Measurements from ENCODE around the gene HELZ2. TPM values are rescaled to one million over a fixed set of nuclear protein-coding genes. Genes with fewer than 3 reads are reported as not detected.

Gene HELZ2
- total RNA-seq, 1 donor from 2014 or later: 28.9 TPM

DNA sequence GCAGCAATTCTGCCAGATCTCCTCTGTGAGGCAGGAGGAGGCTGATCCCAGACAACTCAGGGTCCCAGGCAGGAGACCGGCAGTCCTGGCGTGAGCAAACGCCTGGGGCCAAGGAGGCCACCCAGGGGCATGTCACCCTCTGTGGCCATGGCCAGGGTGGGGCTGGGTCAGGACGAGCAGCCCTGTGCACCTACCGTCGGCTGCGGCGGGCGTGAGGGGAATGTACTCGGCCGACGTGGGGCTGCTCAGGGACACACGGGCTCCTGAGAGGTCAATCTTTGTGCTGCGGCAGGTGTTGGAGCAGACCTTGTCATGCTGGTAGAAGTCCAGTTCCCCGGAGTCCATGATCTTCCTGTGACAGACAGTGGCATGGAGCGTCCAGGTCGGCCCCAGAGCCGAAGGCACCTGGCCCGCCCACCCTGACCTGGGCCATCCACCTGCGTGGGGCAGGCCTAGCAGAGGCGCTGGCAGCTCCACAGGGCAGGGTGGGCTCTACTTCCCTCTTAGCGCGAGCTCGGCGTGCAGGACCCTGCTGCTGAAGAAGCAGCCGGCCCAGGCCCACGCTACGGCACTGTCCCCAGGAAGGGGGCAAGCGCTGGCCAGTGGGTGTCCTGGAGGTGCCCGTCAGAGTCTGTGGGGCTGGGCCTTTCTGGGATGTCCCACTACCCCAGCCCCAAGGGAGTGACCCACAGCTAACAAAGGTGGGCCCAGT is 21.5 kb upstream of the HELZ2 start:
- TF ChIP-seq, protein P1, sequence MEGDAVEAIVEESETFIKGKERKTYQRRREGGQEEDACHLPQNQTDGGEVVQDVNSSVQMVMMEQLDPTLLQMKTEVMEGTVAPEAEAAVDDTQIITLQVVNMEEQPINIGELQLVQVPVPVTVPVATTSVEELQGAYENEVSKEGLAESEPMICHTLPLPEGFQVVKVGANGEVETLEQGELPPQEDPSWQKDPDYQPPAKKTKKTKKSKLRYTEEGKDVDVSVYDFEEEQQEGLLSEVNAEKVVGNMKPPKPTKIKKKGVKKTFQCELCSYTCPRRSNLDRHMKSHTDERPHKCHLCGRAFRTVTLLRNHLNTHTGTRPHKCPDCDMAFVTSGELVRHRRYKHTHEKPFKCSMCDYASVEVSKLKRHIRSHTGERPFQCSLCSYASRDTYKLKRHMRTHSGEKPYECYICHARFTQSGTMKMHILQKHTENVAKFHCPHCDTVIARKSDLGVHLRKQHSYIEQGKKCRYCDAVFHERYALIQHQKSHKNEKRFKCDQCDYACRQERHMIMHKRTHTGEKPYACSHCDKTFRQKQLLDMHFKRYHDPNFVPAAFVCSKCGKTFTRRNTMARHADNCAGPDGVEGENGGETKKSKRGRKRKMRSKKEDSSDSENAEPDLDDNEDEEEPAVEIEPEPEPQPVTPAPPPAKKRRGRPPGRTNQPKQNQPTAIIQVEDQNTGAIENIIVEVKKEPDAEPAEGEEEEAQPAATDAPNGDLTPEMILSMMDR (IDR thresholded peaks at IDR 0.05): no peak
- POLR2A ChIA-PET: no interaction called here
- DNase-seq (no peak), ATAC-seq (ENCODE audit: low read depth) (no peak)
- Mint-ChIP-seq H3K9me3 (no peaks in the 10 kb centered on the region), H3K27ac (no peak overlapping the region), H3K36me3 (ENCODE audit: low read depth) (peaks cover 63% of the 10 kb centered on the region), H3K27me3 (no peaks in the 10 kb centered on the region), H3K4me3 (no peak overlapping the region), H3K4me1 (no peaks in the 10 kb centered on the region)
- intact Hi-C loops (cut with micrococcal nuclease): no loop called here
- CTCF ChIA-PET: no interaction called here

DNA sequence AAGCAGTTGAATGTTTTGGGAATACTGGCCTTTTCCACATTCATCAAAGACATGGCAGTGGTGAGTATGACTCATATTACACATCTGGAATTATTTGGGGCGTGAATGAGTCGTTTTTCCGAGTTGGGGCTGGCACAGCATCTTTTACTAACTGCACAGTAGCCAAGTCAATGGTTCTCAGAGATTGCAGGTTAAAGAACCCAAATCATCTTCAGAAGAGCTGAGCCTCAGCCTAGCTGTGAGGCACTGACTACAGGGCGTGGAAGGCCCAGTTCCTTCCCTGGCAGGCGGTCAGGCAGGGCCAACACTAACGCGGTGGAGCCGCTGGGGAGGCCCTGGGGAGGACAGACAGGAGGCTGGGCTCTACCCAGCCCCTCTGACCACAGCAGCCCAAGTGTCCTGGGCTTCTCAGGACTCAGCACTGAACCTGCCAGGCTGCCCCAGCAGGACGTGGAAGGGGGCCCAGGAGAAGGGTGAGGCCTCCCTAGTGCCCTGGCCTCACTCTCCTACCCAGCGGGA is 20.1 kb upstream of the HELZ2 start:
- Mint-ChIP-seq H3K27ac (no peak overlapping the region), H3K36me3 (ENCODE audit: low read depth) (peaks cover 70% of the 10 kb centered on the region), H3K4me1 (no peaks in the 10 kb centered on the region), H3K27me3 (no peaks in the 10 kb centered on the region), H3K9me3 (no peaks in the 10 kb centered on the region), H3K4me3 (no peak overlapping the region)
- DNase-seq: no peak
- intact Hi-C loops (cut with micrococcal nuclease): no loop called here
- ATAC-seq (ENCODE audit: low read depth): no peak
- TF ChIP-seq, protein P1 (IDR thresholded peaks at IDR 0.05): no peak
- ChIA-PET POLR2A (no interaction called here), CTCF (no interaction called here)

DNA sequence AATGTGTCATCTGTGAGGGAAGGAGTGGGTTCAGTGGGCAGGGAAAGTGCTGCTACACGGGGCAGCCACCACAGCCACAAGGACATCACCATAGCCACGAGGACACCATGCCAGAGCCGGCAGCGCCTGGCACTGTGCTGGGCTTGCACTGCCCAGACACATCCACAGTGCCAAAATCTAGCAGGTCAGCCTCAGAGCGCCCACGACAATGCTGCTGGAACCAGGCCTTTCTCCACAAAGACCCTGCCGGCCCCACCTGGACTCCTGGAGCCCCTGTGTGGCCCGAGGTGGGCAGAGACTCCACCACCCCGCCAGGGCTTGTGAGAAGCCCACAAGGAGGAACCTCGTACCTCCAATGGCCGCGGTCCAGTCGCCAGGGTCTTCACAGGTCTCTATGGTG is 18.6 kb upstream of the HELZ2 start:
- TF ChIP-seq, protein P1 (IDR thresholded peaks at IDR 0.05): no peak
- ChIA-PET POLR2A (no interaction called here), CTCF (no interaction called here)
- H3K4me3 Mint-ChIP-seq: no peak overlapping the region
- no peak overlapping the region for H3K27ac Mint-ChIP-seq
- intact Hi-C loops (cut with micrococcal nuclease): no loop called here
- peaks cover 2% of the 10 kb centered on the region for H3K4me1 Mint-ChIP-seq
- DNase-seq: no peak
- H3K36me3 Mint-ChIP-seq (ENCODE audit: low read depth): peaks cover 64% of the 10 kb centered on the region
- H3K9me3 Mint-ChIP-seq: no peaks in the 10 kb centered on the region
- H3K27me3 Mint-ChIP-seq: no peaks in the 10 kb centered on the region
- ATAC-seq (ENCODE audit: low read depth): no peak

DNA sequence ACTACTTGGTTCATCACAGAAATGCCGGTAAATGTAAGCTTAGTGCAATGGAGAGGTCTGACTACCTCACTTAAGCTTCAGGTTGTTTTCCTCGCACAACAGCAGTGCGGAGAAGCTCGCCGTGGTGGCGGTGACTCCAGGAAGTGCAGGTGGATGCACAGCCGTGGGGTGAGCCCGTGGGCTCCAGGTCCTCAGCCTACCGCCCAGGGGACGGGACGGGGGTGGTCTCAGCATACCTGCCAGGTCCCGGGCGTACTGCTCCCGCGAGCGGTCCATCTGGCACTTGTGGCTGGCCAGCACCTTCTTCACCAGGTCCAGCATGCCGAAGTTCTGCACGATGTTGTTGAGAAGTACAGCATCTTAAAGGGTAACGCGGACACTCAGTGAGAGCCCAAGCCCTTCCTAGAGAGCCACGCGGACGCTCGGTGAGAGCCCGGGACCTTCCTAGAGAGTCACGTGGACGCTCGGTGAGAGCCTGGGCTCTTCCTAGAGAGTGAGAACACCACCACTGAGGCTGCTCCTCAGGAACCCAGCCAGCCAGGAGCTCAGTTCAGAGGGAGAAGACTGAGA is 17.8 kb upstream of the HELZ2 start:
- DNase-seq (no peak), ATAC-seq (ENCODE audit: low read depth) (no peak)
- ChIA-PET POLR2A (no interaction called here), CTCF (no interaction called here)
- intact Hi-C loops (cut with micrococcal nuclease): no loop called here
- TF ChIP-seq, protein P1 (IDR thresholded peaks at IDR 0.05): no peak
- peaks cover 64% of the 10 kb centered on the region for H3K36me3 Mint-ChIP-seq (ENCODE audit: low read depth)
- H3K4me3 Mint-ChIP-seq: no peak overlapping the region
- H3K9me3 Mint-ChIP-seq: no peaks in the 10 kb centered on the region
- H3K4me1 Mint-ChIP-seq: peaks cover 2% of the 10 kb centered on the region
- no peak overlapping the region for H3K27ac Mint-ChIP-seq
- H3K27me3 Mint-ChIP-seq: no peaks in the 10 kb centered on the region

DNA sequence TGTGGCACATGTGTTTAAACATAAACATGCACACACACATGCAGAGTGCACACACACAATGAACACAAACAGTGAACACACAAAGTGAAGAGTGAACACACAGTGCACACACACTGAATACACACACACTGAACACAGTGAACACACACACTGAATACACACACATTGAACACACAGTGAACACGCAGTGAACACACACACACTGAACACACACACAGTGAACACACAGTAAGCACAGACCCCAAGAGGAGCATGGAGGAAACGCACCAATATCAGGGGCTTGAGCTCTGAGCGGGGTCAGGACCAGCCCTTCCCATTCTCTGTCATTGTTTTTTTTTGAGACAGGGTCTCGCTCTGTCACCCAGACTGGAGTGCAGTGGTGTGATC is 17.1 kb upstream of the HELZ2 start:
- ATAC-seq (ENCODE audit: low read depth): no peak
- peaks cover 59% of the 10 kb centered on the region for H3K36me3 Mint-ChIP-seq (ENCODE audit: low read depth)
- no peaks in the 10 kb centered on the region for H3K9me3 Mint-ChIP-seq
- ChIA-PET POLR2A (no interaction called here), CTCF (no interaction called here)
- intact Hi-C loops (cut with micrococcal nuclease): no loop called here
- no peaks in the 10 kb centered on the region for H3K27me3 Mint-ChIP-seq
- no peak overlapping the region for H3K4me3 Mint-ChIP-seq
- no peak overlapping the region for H3K27ac Mint-ChIP-seq
- peaks cover 2% of the 10 kb centered on the region for H3K4me1 Mint-ChIP-seq
- no peak for DNase-seq
- TF ChIP-seq, protein P1 (IDR thresholded peaks at IDR 0.05): no peak
